KG1 (cell line): Measurements from ENCODE around the gene NSRP1.
"Not testable (repeated sequence)": the region's sequence is repeated elsewhere in the genome, so short reads cannot be mapped to it uniquely, and the experiment has no call there.

ENCODE experiments used
- DNase-seq: peaks from one replicate; lab custom pipeline; 2025; lab: John Stamatoyannopoulos, UW

Gene NSRP1

DNA sequence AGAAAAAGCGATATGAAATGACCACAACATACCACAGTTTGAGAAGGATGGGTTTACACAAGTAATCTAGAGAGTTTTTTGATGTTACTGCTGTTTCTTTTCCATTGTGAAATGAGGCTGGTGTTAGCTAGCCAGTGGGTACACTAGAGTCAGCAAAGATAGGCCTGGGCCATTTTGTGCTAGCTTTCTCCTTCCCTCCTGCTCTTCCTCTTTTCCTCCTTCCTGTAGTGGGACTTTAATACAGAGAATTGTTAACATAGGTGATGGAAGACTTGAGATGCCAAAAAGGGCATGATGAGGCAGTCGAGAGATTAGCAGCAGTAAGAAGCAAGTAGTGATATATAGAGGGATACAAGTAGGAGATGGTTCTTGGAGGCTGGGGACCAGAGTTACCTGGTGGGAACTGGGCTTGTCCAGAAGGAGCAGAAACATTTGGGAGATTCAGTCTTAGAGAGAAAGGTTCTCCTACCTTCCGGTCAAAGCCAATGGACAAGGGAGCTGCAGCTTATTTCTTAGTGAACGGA, 7.7 kb downstream of the NSRP1 start:
- DNase-seq = no peak

DNA sequence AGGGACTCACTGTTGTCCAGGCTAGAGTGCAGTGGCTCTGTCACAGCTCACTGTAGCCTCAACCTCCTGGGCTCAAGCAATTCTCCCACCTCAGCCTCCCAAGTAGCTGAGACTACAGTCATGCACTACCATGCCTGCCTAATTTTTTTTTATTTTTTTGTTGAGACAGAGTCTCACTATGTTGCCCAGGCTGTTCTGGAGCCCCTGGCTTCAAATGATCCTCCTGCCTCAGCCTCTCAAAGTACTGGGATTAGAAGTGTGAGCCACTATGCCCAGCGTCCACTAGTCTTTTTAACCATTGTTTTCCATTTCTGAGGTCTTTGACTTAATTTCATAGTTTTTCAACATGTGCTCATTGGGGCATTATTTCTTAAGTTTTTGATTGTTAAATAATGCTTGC, 13.5 kb downstream of the NSRP1 start:
- DNase-seq = no peak

DNA sequence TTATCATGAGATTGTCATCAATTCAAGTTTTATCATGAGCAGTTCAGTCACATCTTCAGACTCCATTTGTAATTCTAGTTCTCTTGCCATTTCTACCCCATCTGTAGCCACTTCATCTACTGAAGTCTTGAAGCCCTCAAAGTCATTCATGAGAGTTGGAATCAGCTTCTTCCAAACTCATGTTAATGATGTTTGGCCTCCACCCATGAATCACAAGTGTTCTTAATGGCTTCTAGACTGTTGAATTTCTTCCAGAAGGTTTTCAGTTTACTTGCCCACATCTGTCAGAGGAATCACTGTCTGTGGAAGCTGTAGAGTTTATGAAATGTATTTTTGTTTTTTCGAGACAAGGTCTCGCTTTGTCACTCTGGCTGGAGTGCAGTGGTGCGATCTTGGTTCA, 16.0 kb downstream of the NSRP1 start:
- no peak for DNase-seq

GRCh38 chr17:30133197-30133596, 16.6 kb downstream of the NSRP1 start:
- no peak for DNase-seq

GRCh38 chr17:30134551-30134950, 17.9 kb downstream of the NSRP1 start:
- no peak for DNase-seq

DNA sequence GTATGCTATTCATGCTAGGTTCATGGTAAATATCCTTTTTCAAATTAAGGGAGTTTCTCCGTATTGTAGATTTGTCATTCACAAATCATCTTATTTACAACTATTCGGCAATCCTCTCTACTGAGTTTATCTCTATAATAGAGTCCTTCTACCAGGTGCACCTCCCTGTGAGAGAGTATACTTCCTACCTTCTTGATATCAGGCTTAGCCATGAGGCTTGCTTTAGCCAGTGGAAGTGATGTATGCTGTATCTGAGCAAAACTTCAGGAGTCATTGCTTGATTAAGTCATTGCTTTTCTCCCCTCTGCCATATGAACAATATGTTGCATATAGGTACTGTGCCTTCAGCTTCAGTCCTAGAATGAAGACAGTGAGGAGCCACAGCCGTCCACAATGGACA, 20.5 kb downstream of the NSRP1 start:
- no peak for DNase-seq

GRCh38 chr17:30147860-30148259, 31.2 kb downstream of the NSRP1 start:
- not testable (repeated sequence) for DNase-seq

DNA sequence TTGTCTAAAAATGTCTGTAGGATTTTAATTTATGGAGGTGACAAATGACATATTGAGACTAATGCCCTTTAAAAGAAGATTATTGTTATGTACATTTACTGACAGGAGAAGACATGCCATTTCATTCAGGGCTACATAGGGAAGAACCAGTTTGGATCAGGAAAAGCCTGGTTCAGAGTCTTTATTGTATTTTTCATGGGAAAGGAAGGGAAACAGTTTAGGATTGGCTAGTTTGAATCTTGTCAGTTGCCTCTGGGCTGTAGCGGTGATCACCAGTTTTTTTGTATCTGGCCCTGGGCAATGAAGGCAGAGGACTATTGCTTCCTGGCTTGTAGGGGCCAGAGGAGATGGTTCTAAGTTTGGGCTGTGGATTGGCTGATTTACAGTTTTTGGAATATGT, 31.8 kb downstream of the NSRP1 start:
- no peak for DNase-seq

GRCh38 chr17:30151471-30151870, 34.9 kb downstream of the NSRP1 start:
- no peak for DNase-seq

GRCh38 chr17:30153463-30153862, 36.8 kb downstream of the NSRP1 start:
- no peak for DNase-seq

DNA sequence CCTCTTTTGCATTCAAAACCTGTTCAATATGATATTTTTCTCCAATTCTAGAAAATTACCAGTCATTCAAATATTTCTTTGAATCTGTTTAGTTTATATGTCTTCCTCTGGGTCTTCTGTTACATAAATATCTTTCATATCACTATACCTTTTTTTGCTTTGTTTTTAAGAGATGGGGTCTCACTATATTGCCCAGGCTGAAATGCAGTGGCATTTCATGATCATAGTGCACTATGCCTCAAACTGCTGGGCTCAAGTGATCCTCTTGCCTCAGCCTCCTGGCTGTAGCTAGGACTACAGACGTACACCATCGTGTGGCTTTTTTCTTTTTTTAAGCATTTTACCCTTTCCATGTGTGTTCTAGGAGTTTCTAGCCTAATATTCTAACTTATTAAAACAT, 38.8 kb downstream of the NSRP1 start:
- DNase-seq = no peak

DNA sequence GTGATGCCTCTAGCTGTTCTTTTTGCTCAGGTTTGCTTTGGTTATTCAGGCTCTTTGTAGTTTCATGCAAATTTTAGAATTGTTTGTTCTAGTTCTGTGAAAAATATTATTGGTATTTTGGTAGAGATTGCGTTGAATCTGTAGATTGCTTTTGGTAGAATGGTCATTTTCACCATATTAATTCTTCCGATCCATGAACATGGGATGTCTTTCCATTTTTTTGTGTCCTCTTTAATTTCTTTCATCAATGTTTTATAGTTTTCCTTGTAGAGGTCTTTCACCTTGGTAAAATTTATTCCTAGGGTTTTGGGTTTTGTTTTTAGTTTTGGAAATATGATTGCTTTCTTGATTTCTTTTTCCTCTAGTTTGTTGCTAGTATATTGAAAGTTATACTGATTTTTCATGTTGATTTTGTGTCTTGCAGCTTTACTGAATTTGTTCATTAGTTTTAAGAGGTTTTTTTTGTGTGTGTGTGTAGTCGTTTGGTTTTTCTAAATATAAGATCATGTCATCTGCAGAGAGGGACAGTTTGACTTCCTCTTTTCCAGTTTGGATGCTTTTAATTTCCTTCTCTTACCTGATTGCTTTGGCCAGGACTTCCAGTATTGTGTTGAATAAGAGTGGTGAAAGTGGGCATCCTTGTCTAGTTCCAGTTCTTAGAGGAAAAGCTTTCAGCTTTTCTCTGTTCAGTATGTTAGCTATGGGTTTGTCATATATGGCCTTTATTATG, 42.4 kb downstream of the NSRP1 start:
- no peak for DNase-seq

GRCh38 chr17:30160419-30161172, 44.0 kb downstream of the NSRP1 start:
- no peak for DNase-seq

DNA sequence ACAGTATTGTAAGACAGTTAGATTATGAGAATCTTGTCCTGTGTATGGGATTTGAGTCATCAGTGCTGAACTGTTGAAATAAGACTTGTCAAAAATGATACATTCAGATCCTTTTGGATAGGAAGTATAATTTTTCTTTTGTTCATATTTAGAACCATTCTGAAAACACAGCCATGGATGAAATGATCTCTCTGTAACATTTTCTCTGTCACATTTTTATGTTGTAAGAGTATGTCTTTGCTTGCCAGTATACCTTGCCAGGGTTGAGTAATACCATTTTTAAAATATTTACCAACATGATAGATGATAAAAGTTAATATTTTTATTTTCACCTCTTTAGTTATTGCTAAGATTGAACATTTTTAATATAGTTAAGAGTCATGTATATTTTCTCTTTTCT, 45.0 kb downstream of the NSRP1 start:
- DNase-seq = no peak

DNA sequence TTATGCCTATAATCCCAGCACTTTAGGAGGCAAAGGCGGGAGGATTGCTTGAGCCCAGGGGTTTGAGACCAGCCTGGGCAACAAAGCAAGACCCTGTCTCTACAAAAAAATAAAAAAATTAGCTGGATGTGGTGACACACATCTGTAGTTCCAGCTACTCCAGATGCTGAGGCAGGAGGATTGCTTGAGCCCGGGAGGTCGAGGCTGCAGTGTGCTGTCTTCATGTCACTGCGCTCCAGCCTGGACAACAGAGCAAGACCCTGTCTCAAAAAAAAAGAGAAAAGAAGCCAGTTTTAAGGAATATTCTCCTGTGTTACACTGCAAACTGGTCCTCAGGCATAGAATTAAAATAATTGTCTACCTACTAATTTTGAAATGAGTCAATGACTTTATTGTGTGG, 47.9 kb downstream of the NSRP1 start:
- DNase-seq = no peak

- no peak for DNase-seq
Measured at GRCh38 chr17:30165147-30165546, 48.5 kb downstream of the NSRP1 start.

DNA sequence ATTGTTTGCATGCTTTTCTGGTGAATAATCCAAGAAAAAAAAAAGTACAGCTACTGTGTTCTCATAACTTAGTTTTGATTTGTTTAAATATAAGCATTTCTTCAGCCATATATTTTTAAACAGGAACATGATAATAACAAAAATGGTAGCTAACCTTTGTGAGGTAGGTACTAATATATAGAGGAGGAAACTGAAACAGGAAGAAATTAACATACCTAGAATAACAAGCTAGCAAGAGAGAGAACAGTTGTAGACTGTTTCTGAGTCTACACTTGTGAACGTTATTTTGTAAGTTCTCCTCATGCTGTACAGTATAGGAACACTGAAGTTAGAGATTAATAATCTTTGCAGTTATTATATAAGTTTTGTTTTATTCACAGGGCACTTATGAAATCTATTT, 49.3 kb downstream of the NSRP1 start:
- DNase-seq = no peak

- DNase-seq = no peak
Measured at GRCh38 chr17:30170415-30170987, 53.9 kb downstream of the NSRP1 start.

DNA sequence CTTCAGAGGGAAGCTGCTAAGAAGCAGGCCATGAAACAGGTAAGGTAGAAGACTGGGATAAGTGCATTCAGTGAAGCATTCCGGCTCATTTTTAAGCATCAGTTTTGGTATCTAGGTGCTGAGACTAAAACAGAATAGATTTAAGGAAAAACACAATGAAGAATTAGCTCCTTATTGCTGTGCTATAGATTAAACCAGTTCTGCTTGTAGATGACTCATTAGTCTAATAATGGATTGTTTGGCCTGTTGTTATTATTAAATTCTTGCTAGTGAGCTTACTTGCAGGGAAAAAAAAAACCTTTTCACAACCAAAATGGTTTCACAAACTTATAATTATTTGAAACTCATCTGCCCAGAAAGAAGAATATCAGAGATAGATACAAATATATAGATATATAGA, 55.9 kb downstream of the NSRP1 start:
- DNase-seq = no peak

DNA sequence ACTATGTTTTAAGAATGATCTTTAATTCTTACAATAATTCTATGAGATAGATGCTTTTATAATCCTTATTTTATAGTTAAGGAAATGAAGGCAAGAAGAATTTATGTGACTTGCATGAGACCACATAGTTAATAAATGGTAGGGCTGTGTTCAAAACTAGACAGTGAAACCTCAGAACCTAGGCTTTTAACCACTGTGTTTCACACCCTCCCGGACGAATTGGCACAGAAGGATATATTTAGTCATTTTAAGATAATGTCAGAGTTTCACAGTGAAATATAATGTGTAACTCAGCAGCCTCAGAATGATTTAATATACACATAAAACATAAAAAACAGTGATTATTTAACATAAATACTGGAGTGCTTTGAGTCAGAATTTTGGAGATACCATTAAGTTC, 57.0 kb downstream of the NSRP1 start:
- no peak for DNase-seq

- DNase-seq = no peak
Measured at GRCh38 chr17:30174556-30174955, 57.9 kb downstream of the NSRP1 start.

GRCh38 chr17:30176855-30177254, 60.2 kb downstream of the NSRP1 start:
- no peak for DNase-seq

DNA sequence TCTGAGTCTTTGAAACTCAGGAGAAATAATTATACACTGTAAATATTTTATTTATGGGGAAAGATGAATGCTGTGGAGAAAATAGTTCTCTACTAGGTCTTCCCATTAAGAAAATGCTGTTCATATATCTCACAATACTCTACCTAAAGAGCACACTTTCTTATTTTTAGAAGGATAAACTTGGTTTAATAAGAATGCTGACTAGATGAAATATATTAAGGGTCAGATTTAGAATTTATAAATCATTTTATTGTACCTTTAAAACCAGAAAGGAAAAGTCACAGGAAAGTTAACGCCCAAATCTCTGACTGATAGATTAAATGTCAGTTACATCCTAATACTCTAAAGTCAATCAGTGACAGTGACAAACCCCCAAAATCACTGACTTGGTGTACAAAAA, 70.1 kb downstream of the NSRP1 start:
- DNase-seq = no peak
